Measurements from ENCODE around the gene FGFBP3.
"Not testable (repeated sequence)": the region's sequence is repeated elsewhere in the genome, so short reads cannot be mapped to it uniquely, and the experiment has no call there.

FGFBP3 gene

DNA sequence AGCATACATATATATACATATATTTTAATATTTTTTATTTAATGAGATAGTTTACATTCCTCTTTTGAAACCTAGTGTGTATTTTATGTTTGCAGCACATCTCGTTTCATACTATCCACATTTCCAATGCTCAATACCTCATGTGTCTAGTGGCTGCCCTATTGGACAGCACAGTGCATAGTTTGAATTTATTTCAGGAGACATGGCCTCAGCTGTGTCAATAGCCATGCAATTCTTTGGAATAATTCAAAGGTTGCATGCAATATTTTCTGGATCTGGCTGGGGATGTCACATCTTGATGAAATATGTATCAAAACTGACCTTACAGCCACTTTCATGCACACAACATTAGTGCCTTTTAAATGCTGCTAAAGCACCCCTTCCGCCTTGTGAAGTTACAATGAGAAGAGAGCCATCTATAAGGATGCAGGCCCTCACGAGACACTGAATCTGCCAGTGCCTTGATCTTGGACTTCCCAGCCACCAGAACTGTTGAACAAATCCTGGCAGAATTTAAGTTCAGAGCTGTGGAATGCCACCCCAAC, 13.0 kb downstream of the FGFBP3 start:
- Histone ChIP-seq H3K4me1 (ENCODE audit: control insufficient read depth, insufficient read depth, low read length) (no peaks in the 10 kb centered on the region), H3K4me3 (ENCODE audit: low read depth, low read length) (no peak overlapping the region), H3K36me3 (ENCODE audit: control insufficient read depth, insufficient read depth, low read length) (no peaks in the 10 kb centered on the region), H3K9ac (ENCODE audit: low read depth, low read length) (no peak overlapping the region), H3K9me3 (ENCODE audit: control insufficient read depth, insufficient read depth, low read length) (no peaks in the 10 kb centered on the region), H3K27me3 (ENCODE audit: control insufficient read depth, insufficient read depth, low read length) (no peaks in the 10 kb centered on the region)

DNA sequence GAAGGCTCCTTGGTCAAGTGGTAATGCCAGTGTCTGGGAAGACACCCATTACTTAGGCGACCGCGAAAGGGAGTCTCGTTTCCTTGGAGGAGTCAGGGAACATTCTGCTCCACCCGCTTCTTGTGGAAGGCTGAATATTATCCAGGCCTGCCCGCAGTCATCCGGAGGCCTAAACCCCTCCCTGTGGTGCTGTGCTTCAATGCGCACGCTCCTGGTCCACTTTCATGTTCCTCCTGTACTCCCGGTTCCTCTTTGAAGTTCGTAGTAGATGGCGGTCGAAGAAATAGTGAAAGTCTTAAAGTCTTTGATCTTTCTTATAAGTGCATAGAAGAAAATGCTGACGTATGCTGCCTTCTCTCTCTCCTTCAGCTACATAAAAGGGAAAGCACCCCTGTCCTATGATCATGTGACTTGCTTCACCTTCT, 15.0 kb downstream of the FGFBP3 start:
- H3K9ac ChIP-seq (ENCODE audit: low read depth, low read length); H3K27me3 ChIP-seq (ENCODE audit: control insufficient read depth, insufficient read depth, low read length); H3K4me1 ChIP-seq (ENCODE audit: control insufficient read depth, insufficient read depth, low read length); H3K4me3 ChIP-seq (ENCODE audit: low read depth, low read length); H3K9me3 ChIP-seq (ENCODE audit: control insufficient read depth, insufficient read depth, low read length); H3K36me3 ChIP-seq (ENCODE audit: control insufficient read depth, insufficient read depth, low read length): not testable (repeated sequence)

- peaks cover 1% of the 10 kb centered on the region for H3K27me3 ChIP-seq (ENCODE audit: control insufficient read depth, insufficient read depth, low read length)
- H3K9ac ChIP-seq (ENCODE audit: low read depth, low read length) = no peak overlapping the region
- H3K4me3 ChIP-seq (ENCODE audit: low read depth, low read length) = no peak overlapping the region
- peaks cover 4% of the 10 kb centered on the region for H3K4me1 ChIP-seq (ENCODE audit: control insufficient read depth, insufficient read depth, low read length)
- H3K36me3 ChIP-seq (ENCODE audit: control insufficient read depth, insufficient read depth, low read length) = no peaks in the 10 kb centered on the region
- no peaks in the 10 kb centered on the region for H3K9me3 ChIP-seq (ENCODE audit: control insufficient read depth, insufficient read depth, low read length)
Measured at GRCh38 chr10:91893051-91893450, 16.2 kb downstream of the FGFBP3 start.

DNA sequence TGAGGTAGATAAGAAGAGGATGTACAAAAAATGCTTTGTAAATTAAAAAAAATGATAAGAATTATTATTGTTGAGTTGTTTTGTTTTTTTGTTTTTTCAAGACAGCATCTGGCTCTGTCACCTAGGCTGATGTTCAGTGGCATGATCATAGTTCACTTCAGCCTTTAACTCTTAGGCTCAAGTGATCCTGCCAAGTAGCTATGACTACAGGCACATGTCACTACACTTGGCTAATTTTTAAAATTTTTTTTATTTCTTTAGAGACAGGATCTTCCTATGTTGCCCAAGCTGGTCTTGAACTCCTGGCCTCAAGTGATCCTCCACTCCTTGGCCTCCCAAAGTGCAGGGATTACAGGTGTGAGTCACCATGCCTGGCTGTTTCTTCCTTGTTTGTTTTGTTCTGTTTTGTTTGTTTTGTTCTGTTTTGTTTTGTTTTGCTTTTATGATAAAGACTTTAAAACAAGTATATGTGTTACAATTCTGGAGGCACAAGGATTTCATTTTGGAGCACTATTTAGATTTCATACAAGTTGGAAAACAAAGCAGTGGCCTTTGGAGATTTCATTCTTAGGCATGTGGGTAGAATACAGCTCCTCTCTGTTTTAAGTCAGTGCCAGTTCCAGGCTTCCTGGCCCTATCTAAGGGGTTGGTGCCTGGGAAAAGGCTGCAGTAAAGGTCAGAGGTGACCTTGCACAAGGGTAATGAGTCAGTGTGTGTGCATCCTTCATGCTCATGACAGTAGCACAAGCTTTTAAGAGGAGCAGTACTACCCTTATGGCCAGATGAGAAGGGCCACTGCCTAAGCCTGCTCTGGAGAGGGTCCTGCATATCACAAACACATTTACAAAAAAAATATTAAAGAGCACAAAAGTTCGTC, 17.9 kb downstream of the FGFBP3 start:
- Histone ChIP-seq H3K9ac (ENCODE audit: low read depth, low read length) (no peak overlapping the region), H3K36me3 (ENCODE audit: control insufficient read depth, insufficient read depth, low read length) (no peaks in the 10 kb centered on the region), H3K4me1 (ENCODE audit: control insufficient read depth, insufficient read depth, low read length) (peaks cover 9% of the 10 kb centered on the region), H3K27me3 (ENCODE audit: control insufficient read depth, insufficient read depth, low read length) (peaks cover 4% of the 10 kb centered on the region), H3K4me3 (ENCODE audit: low read depth, low read length) (no peak overlapping the region), H3K9me3 (ENCODE audit: control insufficient read depth, insufficient read depth, low read length) (no peaks in the 10 kb centered on the region)

GRCh38 chr10:91887272-91888076, 21.8 kb downstream of the FGFBP3 start:
- H3K36me3 ChIP-seq (ENCODE audit: control insufficient read depth, insufficient read depth, low read length) = no peaks in the 10 kb centered on the region
- peak overlapping the region; percentile 69 for H3K4me3 ChIP-seq (ENCODE audit: low read depth, low read length)
- H3K27me3 ChIP-seq (ENCODE audit: control insufficient read depth, insufficient read depth, low read length) = peaks cover 4% of the 10 kb centered on the region
- peaks cover 27% of the 10 kb centered on the region for H3K4me1 ChIP-seq (ENCODE audit: control insufficient read depth, insufficient read depth, low read length)
- H3K9ac ChIP-seq (ENCODE audit: low read depth, low read length) = peak overlapping the region; percentile 79
- no peaks in the 10 kb centered on the region for H3K9me3 ChIP-seq (ENCODE audit: control insufficient read depth, insufficient read depth, low read length)

DNA sequence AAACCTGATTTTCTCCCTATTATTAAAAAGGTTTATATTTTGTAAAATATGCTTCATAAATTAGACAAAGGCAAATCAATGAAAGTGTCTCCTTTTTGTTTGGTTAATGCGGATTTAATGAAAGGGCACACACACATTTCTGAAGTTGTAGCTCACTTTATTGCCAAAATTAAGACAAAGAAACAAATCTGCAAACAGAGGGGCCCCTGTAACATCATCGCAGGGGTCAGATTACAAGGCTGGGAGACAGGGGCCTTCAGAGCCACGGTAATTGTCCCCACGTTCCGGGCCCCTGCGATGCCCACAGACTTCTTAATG, 22.4 kb downstream of the FGFBP3 start:
- H3K4me3 ChIP-seq (ENCODE audit: low read depth, low read length) = peak overlapping the region; percentile 69
- peaks cover 27% of the 10 kb centered on the region for H3K4me1 ChIP-seq (ENCODE audit: control insufficient read depth, insufficient read depth, low read length)
- H3K9ac ChIP-seq (ENCODE audit: low read depth, low read length) = no peak overlapping the region
- H3K36me3 ChIP-seq (ENCODE audit: control insufficient read depth, insufficient read depth, low read length) = no peaks in the 10 kb centered on the region
- no peaks in the 10 kb centered on the region for H3K9me3 ChIP-seq (ENCODE audit: control insufficient read depth, insufficient read depth, low read length)
- H3K27me3 ChIP-seq (ENCODE audit: control insufficient read depth, insufficient read depth, low read length) = peaks cover 4% of the 10 kb centered on the region

DNA sequence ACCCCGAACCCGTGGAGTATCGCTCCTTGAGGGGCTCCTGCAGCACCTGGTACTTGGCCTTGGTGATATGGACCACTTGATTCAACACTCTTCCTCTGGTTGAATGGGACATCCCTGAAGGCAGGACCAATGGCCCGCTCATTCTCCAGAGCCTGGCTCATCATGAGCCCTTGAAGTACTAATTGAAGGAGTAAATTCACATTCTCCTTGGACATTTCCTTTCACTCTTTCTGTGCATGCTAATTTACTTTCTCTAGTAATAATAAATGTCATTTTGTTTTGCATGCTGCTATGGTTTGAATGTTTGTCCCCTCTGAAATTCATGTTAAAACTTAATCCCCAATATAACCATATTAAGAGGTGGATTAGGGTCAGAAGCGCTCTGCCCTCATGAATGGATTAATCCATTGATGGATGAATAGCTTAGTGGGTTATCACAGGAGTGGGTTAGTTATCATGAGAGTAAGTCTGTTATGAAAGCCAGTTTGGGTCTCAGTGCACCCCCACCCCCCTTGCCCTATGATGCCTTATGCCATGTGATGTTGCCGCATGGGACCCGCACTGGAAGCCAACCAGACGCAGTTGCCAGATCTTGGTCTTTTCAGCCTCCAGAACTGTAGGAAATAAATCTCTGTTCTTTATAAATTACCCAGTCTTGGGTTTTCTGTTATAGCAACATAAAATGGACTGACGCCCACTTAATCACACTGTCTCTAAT, 23.8 kb downstream of the FGFBP3 start:
- Histone ChIP-seq H3K27me3 (ENCODE audit: control insufficient read depth, insufficient read depth, low read length) (peaks cover 4% of the 10 kb centered on the region), H3K4me1 (ENCODE audit: control insufficient read depth, insufficient read depth, low read length) (peaks cover 27% of the 10 kb centered on the region), H3K36me3 (ENCODE audit: control insufficient read depth, insufficient read depth, low read length) (no peaks in the 10 kb centered on the region), H3K9me3 (ENCODE audit: control insufficient read depth, insufficient read depth, low read length) (no peaks in the 10 kb centered on the region), H3K9ac (ENCODE audit: low read depth, low read length) (no peak overlapping the region), H3K4me3 (ENCODE audit: low read depth, low read length) (no peak overlapping the region)

DNA sequence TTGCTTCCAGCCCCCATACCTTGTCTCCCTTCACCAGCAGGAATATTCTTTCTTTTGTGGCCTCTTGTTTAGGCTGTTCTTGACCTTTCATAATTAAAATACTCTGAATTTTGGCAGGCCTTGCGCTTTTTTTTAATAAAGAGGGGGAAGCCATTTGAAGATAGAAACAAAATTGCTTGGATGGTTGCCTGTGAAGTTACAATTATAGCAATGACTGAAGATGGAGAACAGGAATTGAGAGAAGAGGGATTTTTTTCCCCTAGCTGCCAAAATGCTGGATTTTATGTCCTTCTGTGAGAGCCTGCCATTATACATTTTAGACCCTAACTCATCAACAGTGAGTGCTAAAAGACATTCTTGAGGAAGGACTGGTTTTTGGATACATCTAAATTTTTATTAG, 24.8 kb downstream of the FGFBP3 start:
- no peaks in the 10 kb centered on the region for H3K9me3 ChIP-seq (ENCODE audit: control insufficient read depth, insufficient read depth, low read length)
- no peaks in the 10 kb centered on the region for H3K36me3 ChIP-seq (ENCODE audit: control insufficient read depth, insufficient read depth, low read length)
- no peak overlapping the region for H3K4me3 ChIP-seq (ENCODE audit: low read depth, low read length)
- H3K27me3 ChIP-seq (ENCODE audit: control insufficient read depth, insufficient read depth, low read length) = peaks cover 4% of the 10 kb centered on the region
- H3K4me1 ChIP-seq (ENCODE audit: control insufficient read depth, insufficient read depth, low read length) = peaks cover 33% of the 10 kb centered on the region
- H3K9ac ChIP-seq (ENCODE audit: low read depth, low read length) = no peak overlapping the region

GRCh38 chr10:91883549-91884444, 25.5 kb downstream of the FGFBP3 start:
- no peaks in the 10 kb centered on the region for H3K36me3 ChIP-seq (ENCODE audit: control insufficient read depth, insufficient read depth, low read length)
- H3K27me3 ChIP-seq (ENCODE audit: control insufficient read depth, insufficient read depth, low read length) = peaks cover 4% of the 10 kb centered on the region
- H3K9me3 ChIP-seq (ENCODE audit: control insufficient read depth, insufficient read depth, low read length) = no peaks in the 10 kb centered on the region
- peaks cover 33% of the 10 kb centered on the region for H3K4me1 ChIP-seq (ENCODE audit: control insufficient read depth, insufficient read depth, low read length)
- no peak overlapping the region for H3K9ac ChIP-seq (ENCODE audit: low read depth, low read length)
- H3K4me3 ChIP-seq (ENCODE audit: low read depth, low read length) = peak overlapping the region; percentile 24

GRCh38 chr10:91880310-91880709, 29.0 kb downstream of the FGFBP3 start:
- Histone ChIP-seq H3K27me3 (ENCODE audit: control insufficient read depth, insufficient read depth, low read length) (no peaks in the 10 kb centered on the region), H3K4me3 (ENCODE audit: low read depth, low read length) (no peak overlapping the region), H3K36me3 (ENCODE audit: control insufficient read depth, insufficient read depth, low read length) (no peaks in the 10 kb centered on the region), H3K9ac (ENCODE audit: low read depth, low read length) (no peak overlapping the region), H3K4me1 (ENCODE audit: control insufficient read depth, insufficient read depth, low read length) (peaks cover 25% of the 10 kb centered on the region), H3K9me3 (ENCODE audit: control insufficient read depth, insufficient read depth, low read length) (no peaks in the 10 kb centered on the region)

Measured in iPS-15b (cell line).